GM12891 (cell line): ENCODE measurements around the gene IRAK3.
A peak's percentile ranks its signal among the peaks of the same experiment; 100 is the strongest.

Experiments
- DNase-seq: peaks from one replicate; pipeline ENCODE4 v3.0.0; 2011; ENCODE audit warnings: low spot score; ENCODE audit not compliant: insufficient read length
- FAIRE-seq: peaks from 2 replicates; lab custom pipeline; 2011; peaks lifted over from hg19 to GRCh38; lab: Jason Lieb, UNC
- PAX5 ChIP-seq: IDR thresholded peaks from 2 replicates; pipeline ENCODE4 v1.6.1; 2011; ENCODE audit warnings: low read length, moderate library complexity, mild to moderate bottlenecking; ENCODE audit not compliant: insufficient read depth, severe bottlenecking
- POLR2A ChIP-seq: IDR thresholded peaks from 2 replicates; pipeline ENCODE4 v1.6.1; 2011; ENCODE audit warnings: low read depth, low read length, control low read depth
- POLR2AphosphoS5 ChIP-seq: IDR thresholded peaks from 2 replicates; pipeline ENCODE4 v1.6.1; 2011; ENCODE audit warnings: low read depth, low read length, control low read depth
- POU2F2 ChIP-seq: IDR thresholded peaks from 2 replicates; pipeline ENCODE4 v1.6.1; 2011; ENCODE audit warnings: low read depth, mild to moderate bottlenecking, control low read depth, low read length, moderate library complexity
- SPI1 ChIP-seq: IDR thresholded peaks from 2 replicates; pipeline ENCODE4 v1.6.1; 2011; ENCODE audit warnings: low read depth, low read length, control low read depth
- TAF1 ChIP-seq: IDR thresholded peaks from 2 replicates; pipeline ENCODE4 v1.6.1; 2011; ENCODE audit warnings: low read depth, low read length, control low read depth

Gene IRAK3

DNA sequence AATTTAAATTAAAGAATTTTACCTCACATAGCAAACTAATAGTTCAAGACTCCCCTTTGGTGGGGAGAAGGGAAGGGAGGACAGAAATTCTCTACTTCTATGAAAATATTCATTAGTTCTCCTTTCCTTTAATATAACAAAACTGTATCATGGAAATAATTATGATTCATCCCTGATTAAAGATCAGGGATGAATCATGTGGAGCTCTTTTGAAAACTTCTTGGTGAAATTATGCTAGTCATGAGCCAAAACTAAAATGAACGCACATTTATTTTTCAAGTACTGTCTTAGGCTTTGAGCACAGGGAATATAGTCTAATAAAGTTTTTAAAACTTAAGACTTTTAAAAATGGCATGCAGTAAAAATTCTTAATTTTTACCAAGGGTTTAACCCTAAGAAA, 36.3 kb upstream of the IRAK3 start:
- FAIRE-seq, result no peak
- no peak for TF ChIP-seq TAF1
- DNase-seq, result no peak

DNA sequence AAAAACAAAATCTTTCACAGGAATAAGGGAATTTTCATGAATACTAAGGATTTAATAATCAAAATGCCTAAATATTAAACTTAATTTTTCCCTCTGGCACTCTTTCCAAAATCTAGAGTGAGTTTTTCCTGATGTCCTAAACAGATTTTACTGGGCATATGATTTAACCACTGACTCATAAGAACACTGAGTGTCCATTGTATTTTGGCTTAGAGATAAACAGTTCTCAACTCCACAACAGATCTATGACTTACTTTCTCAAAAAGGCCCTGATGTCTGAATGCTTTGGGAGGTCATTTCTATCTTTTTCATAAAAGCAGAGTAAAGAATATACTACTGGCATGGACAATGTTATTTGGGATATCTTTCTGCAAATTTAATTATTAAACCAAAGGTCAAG, 34.2 kb upstream of the IRAK3 start:
- no peak for TF ChIP-seq PAX5
- no peak for FAIRE-seq

DNA sequence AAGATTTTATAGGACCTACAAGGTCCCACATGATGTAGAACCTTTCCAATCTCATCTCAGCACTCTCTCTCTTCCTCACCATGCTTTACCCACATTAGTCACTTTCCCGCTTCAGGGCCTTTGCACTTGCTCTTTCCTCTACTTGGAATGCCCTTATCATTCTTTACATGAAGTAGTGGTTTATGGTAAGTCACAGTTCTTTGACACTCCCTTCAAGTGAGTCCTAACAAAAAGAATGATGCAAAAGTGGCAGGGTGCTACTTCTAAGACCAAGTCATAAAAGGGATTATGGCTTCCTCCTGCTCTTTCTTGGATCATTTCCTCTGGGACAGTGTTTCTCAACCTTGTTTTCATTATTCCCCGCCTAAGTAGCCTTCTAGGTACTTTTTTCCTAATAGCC, 32.4 kb upstream of the IRAK3 start:
- FAIRE-seq (no peak), DNase-seq (no peak)
- TF ChIP-seq TAF1 (no peak), POLR2A (no peak), POLR2AphosphoS5 (no peak), SPI1 (no peak), PAX5 (no peak), POU2F2 (no peak)

More for the DNA sequence above, 34.2 kb upstream of the IRAK3 start:
- no peak for DNase-seq

DNA sequence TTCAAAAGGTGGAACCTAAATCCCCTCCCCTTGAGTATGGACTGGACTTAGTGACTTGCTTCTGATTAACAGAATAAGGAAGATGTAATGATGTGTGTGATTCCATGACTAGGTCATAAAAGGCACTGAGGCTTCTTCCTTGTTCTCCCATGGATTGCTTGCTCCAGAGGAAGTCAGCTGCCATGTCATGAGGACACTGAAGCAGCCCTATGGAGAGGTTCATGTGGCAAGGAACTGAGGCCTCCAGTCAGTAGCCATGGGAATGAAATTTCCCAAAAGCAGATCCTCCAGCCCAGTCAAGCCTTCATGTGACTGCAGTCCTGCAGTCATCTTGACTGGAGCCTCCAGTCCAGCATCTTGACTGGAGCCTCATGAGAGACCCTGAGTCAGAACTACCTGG, 29.9 kb upstream of the IRAK3 start:
- FAIRE-seq (no peak), DNase-seq (no peak)
- TF ChIP-seq POU2F2, result no peak
- TF ChIP-seq SPI1, result no peak
- TF ChIP-seq POLR2AphosphoS5, result no peak
- no peak for TF ChIP-seq TAF1
- TF ChIP-seq PAX5, result no peak
- TF ChIP-seq POLR2A, result no peak

DNA sequence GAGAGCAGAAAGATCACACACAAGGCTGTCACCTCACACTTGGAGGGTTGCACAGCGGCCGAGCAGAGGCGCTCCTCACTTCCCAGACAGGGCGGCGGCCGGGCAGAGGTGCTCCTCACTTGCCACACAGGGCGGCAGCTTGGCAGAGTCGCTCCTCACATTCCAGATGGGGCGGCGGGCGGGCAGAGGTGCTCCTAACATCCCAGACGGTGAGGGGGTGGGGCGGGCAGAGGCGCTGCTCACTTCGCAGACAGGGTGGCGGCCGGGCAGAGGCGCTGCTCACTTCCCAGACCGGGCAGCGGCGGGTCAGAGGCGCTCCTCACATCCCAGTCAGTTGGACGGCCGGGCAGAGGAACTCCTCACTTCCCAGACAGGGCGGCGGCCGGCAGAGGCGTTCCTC, 28.3 kb upstream of the IRAK3 start:
- no peak for TF ChIP-seq PAX5
- DNase-seq (no peak), FAIRE-seq (no peak)

DNA sequence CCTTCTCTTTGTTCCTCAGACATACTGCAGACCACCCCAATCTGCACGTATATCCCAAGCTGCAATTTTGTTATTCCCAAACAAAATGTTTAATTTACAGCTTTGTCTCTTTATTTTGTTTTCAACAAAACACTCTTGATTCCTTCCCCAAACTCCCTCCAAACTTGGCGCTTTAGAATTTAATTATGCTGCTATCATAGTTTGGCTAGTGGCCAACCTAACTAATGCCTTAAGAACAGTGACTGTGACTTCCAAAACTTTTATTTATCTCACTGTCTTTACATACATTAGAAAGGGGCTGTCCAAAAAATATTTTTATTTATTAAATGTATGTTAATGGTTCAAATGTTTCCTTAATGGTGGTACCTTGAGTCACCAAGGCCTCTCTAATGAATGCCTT, 26.3 kb upstream of the IRAK3 start:
- FAIRE-seq (no peak), DNase-seq (no peak)
- TF ChIP-seq SPI1 (no peak), POLR2AphosphoS5 (no peak), PAX5 (no peak), POU2F2 (no peak), POLR2A (no peak), TAF1 (no peak)

DNA sequence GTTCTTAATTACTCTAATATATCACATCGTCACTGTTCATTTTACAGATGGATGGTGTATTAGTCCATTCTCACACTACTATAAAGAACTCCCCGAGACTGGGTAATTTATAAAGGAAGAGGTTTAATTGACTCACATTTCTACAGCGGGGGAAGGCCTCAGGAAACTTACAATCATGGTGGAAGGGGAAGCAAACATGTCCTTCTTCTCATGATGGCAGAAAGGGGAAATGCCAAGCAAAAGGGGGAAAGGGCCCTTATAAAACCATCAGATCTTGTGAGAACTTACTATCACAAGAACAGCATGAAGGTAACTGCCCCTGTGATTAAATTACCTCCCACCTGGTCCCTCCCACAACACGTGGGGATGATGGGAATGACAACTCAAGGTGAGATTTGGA, 25.7 kb upstream of the IRAK3 start:
- FAIRE-seq (no peak), DNase-seq (no peak)
- TF ChIP-seq POLR2A (no peak), PAX5 (no peak), POU2F2 (no peak), SPI1 (no peak), POLR2AphosphoS5 (no peak), TAF1 (no peak)

DNA sequence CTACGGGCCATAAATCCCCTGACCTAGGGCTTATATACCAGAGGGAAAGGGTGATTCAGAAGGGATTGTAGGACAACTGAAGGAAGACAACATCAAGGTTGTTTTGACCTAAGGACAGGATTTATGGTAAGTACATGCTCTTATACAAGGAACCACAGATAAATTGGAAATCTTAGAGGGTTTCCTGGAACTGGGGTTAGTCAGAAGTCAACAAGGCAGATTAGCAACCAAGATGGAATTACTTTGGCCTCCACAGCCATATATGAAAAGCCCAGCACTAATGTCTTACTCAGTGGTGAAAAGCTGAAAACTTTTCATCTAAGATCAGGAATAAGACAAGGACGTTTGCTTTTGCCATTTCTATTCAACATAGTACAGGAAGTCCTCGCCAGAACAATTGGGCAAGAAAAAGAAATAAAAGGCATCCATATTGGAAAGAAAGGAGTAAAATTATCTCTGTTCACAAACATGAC, 24.6 kb upstream of the IRAK3 start:
- TF ChIP-seq POU2F2, result no peak
- TF ChIP-seq SPI1, result no peak
- TF ChIP-seq TAF1, result no peak
- TF ChIP-seq PAX5, result no peak
- TF ChIP-seq POLR2A, result no peak
- no peak for TF ChIP-seq POLR2AphosphoS5
- FAIRE-seq (no peak), DNase-seq (no peak)

DNA sequence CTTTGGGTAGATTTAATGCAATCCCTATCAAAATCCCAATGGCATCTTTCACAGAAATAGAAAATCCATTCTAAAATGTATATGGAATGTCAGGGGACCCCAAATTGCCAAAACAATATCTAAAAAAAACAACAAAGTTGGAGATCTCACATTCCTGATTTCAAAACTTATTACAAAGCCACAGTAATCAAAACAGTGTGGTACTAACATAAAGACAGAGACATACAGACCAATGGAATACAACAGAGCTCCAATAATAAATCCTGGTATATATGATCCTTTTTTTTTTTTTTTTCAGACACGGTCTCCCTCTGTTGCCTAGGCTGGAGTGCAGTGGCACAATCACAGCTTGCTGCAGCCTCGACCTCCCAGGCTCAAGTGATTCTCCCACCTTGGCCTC, 23.9 kb upstream of the IRAK3 start:
- TF ChIP-seq SPI1 (no peak), PAX5 (no peak), POU2F2 (no peak), POLR2AphosphoS5 (no peak), TAF1 (no peak), POLR2A (no peak)
- DNase-seq (no peak), FAIRE-seq (no peak)

DNA sequence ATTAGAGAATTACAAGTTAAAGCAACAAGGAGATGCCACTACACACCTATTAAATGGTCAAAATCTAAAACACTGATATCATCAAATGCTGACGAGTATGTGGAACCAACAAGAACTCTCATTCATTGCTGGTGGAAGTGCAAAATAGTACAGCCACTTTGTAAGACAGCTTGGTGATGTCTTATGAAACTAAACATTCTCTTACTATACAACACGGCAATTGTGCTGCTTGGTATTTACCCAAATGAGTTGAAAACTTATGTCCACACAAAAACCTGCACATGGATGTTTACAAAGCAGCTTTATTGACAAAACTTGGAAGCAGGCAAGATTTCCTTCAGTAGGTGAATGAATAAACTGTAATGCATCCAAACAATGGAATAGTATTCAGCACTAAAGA, 22.5 kb upstream of the IRAK3 start:
- TF ChIP-seq POU2F2, result no peak
- DNase-seq, result no peak
- FAIRE-seq, result no peak

DNA sequence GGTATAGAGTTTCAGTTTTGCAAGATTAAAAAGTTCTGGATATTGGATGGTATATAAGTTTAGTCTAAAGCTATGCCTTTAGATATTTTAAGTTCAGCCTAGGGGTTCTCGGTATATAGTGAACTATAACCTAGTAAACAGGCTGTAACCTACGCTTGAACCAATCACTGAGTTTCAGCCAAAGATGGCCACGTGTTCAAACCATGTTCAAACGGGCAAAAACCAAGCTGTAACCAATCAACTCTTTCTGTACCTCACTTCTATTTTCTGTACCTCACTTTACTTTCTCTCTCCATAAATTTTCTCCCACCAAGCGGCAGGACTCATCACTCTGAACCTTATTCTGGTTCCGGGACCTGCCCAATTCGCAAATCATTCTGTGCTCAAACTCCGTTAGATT, 20.6 kb upstream of the IRAK3 start:
- DNase-seq (no peak), FAIRE-seq (peak; percentile 40)
- TF ChIP-seq SPI1, result no peak
- no peak for TF ChIP-seq POU2F2
- TF ChIP-seq TAF1, result no peak
- no peak for TF ChIP-seq PAX5
- TF ChIP-seq POLR2A, result no peak
- no peak for TF ChIP-seq POLR2AphosphoS5
